Measurements from ENCODE around the gene POM121C.
"Not testable (repeated sequence)": the region's sequence is repeated elsewhere in the genome, so short reads cannot be mapped to it uniquely, and the experiment has no call there.

The POM121C gene

DNA sequence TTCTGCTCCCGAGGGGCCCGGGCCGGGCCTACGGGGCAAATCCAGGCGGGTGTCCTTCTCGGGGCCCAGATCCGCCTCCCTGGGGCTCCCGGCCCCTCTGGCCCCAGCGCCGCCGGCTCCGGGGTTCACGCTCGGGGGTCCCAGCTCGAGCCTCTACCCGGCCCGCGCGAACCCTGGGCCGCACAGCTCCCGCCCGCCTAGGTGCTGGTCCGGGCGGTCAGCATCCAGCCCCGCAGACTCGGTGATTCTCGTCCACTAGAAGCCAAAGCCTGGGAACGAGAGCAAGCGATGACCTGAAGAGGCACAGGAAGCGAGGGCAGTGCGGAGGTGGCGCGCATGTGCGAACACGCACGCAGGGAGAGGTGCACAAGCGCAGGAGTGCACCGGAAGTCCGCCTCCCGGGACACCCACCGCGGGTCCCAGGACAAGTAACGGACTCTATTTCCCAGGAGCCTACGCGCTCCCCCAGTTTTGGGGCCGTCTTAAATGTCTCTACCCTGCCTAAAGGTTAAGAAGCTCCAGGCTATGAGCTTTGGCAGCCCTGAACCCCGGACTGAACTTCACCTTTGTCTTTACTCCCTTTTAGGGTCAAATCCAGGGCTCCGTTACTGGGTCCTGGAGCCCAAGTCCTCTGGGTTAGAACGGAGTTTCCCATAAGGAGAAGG lies at the start of gene POM121C:
TSS of gene POM121C (minus strand) at position 321 of the 665 bp plus-strand sequence. CDS start 44,803 bp downstream, outside the sequence.
- Histone ChIP-seq H3K4me3 (ENCODE audit: low read length) (peak within 1 kb of the TSS; percentile 70), H3K27ac (ENCODE audit: low read depth, low read length) (peak within 1 kb of the TSS; percentile 72), H3K9ac (ENCODE audit: low read length) (peak within 1 kb of the TSS; percentile 16)
- not testable (repeated sequence) for H3K4me1 ChIP-seq (ENCODE audit: control insufficient read depth, insufficient read depth, low read length); H3K27me3 ChIP-seq (ENCODE audit: control insufficient read depth, insufficient read depth, low read length); H3K36me3 ChIP-seq (ENCODE audit: control insufficient read depth, insufficient read depth, low read length)

DNA sequence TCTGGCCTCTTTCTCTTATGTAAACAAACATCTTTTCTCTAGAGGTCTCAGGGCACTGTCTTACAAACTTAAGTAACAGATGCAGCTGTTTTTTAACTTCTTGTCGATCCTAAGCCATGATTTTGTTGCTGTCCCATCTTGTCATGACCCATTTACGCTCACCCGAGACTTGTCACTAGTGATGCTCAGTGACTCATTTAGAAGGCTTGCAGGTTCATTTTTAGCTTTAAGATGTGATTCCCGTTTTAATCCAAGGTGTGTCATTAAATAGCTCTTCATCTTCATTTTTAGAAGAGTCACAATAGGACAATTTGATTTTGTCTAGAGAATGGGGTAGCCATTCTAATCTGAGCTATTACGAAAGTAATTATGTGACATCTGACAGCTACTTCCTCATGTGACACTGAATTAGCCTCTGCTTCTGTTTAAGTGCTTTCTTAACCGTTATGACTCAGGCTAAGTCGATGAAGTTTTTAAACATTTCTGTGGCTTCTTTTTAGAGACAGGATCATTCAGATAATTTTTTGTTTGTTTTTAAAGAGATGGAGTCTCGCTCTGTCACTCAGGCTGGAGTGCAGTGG lies 48.7 kb upstream of the POM121C start:
- H3K27ac ChIP-seq (ENCODE audit: low read depth, low read length): no peak overlapping the region
- H3K27me3 ChIP-seq (ENCODE audit: control insufficient read depth, insufficient read depth, low read length): no peaks in the 10 kb centered on the region
- no peak overlapping the region for H3K9ac ChIP-seq (ENCODE audit: low read length)
- H3K36me3 ChIP-seq (ENCODE audit: control insufficient read depth, insufficient read depth, low read length): peaks cover 18% of the 10 kb centered on the region
- no peak overlapping the region for H3K4me3 ChIP-seq (ENCODE audit: low read length)
- no peaks in the 10 kb centered on the region for H3K4me1 ChIP-seq (ENCODE audit: control insufficient read depth, insufficient read depth, low read length)

- no peaks in the 10 kb centered on the region for H3K27me3 ChIP-seq (ENCODE audit: control insufficient read depth, insufficient read depth, low read length)
- H3K9ac ChIP-seq (ENCODE audit: low read length): no peak overlapping the region
- no peaks in the 10 kb centered on the region for H3K4me1 ChIP-seq (ENCODE audit: control insufficient read depth, insufficient read depth, low read length)
- peaks cover 16% of the 10 kb centered on the region for H3K36me3 ChIP-seq (ENCODE audit: control insufficient read depth, insufficient read depth, low read length)
- H3K27ac ChIP-seq (ENCODE audit: low read depth, low read length): no peak overlapping the region
- H3K4me3 ChIP-seq (ENCODE audit: low read length): no peak overlapping the region
Observed at GRCh38 chr7:75533926-75534325, 47.8 kb upstream of the POM121C start.

GRCh38 chr7:75532639-75533038 lies 46.5 kb upstream of the POM121C start:
- H3K27me3 ChIP-seq (ENCODE audit: control insufficient read depth, insufficient read depth, low read length): no peaks in the 10 kb centered on the region

DNA sequence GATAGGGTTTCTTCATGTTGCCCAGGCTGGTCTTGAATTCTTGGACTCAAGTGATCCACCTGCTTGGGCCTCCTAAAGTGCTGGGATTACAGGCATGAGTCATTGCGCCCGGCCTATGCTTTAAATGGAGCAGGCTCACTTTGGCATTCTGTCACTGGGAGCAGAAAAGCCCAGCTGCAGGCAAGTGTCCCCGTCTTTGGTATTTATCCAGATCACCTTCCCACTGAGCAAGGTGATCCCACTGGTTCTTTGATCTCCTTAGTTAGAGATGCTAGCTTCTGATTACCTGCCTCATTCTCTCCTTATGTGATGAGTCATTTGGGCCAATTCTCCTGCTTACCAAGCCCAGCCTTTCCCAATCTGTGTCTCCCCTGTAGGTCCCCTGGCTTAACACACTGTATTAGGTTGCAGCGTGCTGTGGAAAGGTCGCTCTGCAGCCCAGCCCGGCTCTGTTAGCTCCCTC lies 45.3 kb upstream of the POM121C start:
- Histone ChIP-seq H3K27me3 (ENCODE audit: control insufficient read depth, insufficient read depth, low read length) (no peaks in the 10 kb centered on the region), H3K9ac (ENCODE audit: low read length) (no peak overlapping the region), H3K36me3 (ENCODE audit: control insufficient read depth, insufficient read depth, low read length) (peaks cover under 1% of the 10 kb centered on the region), H3K4me3 (ENCODE audit: low read length) (no peak overlapping the region), H3K4me1 (ENCODE audit: control insufficient read depth, insufficient read depth, low read length) (no peaks in the 10 kb centered on the region), H3K27ac (ENCODE audit: low read depth, low read length) (no peak overlapping the region)

More at GRCh38 chr7:75532639-75533038, 46.5 kb upstream of the POM121C start:
- Histone ChIP-seq H3K27ac (ENCODE audit: low read depth, low read length) (no peak overlapping the region), H3K9ac (ENCODE audit: low read length) (no peak overlapping the region), H3K36me3 (ENCODE audit: control insufficient read depth, insufficient read depth, low read length) (peaks cover 13% of the 10 kb centered on the region), H3K4me1 (ENCODE audit: control insufficient read depth, insufficient read depth, low read length) (no peaks in the 10 kb centered on the region), H3K4me3 (ENCODE audit: low read length) (no peak overlapping the region)

- not testable (repeated sequence) for H3K4me1 ChIP-seq (ENCODE audit: control insufficient read depth, insufficient read depth, low read length); H3K36me3 ChIP-seq (ENCODE audit: control insufficient read depth, insufficient read depth, low read length); H3K27me3 ChIP-seq (ENCODE audit: control insufficient read depth, insufficient read depth, low read length)
- H3K27ac ChIP-seq (ENCODE audit: low read depth, low read length): peak overlapping the region; percentile 84
- peak overlapping the region; percentile 69 for H3K4me3 ChIP-seq (ENCODE audit: low read length)
- H3K9ac ChIP-seq (ENCODE audit: low read length): peak overlapping the region; percentile 22
Observed at GRCh38 chr7:75527224-75527722, 41.2 kb upstream of the POM121C start.

DNA sequence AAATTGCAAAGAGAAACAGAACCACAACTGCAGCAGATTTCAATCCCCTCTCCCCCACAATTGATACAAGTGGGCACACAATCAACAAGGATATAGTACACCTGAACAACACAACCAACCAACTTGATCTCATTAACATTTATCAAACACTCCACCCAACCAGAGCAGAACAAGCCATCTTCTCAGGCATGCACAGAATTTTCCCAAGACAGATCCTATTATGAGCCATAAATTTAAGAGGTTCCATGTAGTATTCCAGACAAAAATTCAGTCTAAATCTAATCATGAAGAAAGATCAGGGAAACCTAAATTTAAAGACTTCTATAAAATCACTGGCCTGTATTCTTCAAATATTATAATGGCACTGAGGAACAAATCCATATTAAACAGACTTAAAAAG lies 35.6 kb upstream of the POM121C start:
- not testable (repeated sequence) for H3K36me3 ChIP-seq (ENCODE audit: control insufficient read depth, insufficient read depth, low read length); H3K27ac ChIP-seq (ENCODE audit: low read depth, low read length); H3K4me1 ChIP-seq (ENCODE audit: control insufficient read depth, insufficient read depth, low read length); H3K4me3 ChIP-seq (ENCODE audit: low read length); H3K27me3 ChIP-seq (ENCODE audit: control insufficient read depth, insufficient read depth, low read length); H3K9ac ChIP-seq (ENCODE audit: low read length)

DNA sequence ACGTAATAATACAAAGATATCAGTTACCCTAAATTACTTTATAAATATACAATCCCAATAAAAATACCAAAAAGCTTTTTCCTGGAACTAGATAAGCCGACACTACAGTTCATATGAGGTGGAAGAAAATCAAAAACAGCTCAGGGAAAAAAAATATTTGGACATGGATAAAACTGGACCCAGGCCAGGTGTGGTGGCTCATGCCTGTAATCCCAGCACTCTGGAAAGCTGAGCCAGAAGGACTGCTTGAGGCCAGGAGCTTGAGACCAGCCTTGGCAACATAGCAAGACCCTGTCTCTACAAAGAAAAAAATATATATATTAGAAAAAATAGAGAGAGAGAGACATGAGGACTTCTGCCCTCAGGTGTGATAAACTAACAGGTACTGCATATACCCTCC lies 32.7 kb upstream of the POM121C start:
- not testable (repeated sequence) for H3K36me3 ChIP-seq (ENCODE audit: control insufficient read depth, insufficient read depth, low read length); H3K4me3 ChIP-seq (ENCODE audit: low read length); H3K4me1 ChIP-seq (ENCODE audit: control insufficient read depth, insufficient read depth, low read length); H3K27me3 ChIP-seq (ENCODE audit: control insufficient read depth, insufficient read depth, low read length); H3K9ac ChIP-seq (ENCODE audit: low read length); H3K27ac ChIP-seq (ENCODE audit: low read depth, low read length)

DNA sequence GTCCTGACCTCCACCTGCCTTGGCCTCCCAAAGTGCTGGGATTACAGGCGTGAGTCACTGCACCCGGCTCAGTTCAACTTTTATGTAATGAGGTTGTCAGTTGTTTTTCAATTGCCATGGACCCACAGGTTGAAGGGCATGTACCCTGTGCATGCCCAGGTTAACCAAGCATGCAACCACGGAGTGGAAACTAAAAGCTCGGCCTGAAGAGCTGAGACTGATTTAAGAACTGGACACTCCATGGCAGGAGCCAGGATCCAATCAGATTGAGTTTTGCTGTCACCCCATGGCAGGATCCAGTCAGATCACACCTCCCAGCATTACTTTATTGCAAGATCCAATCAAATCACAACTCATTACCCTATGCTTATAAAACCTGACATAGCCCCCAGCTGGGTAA lies 22.9 kb upstream of the POM121C start:
- not testable (repeated sequence) for H3K9ac ChIP-seq (ENCODE audit: low read length); H3K27me3 ChIP-seq (ENCODE audit: control insufficient read depth, insufficient read depth, low read length); H3K4me3 ChIP-seq (ENCODE audit: low read length); H3K36me3 ChIP-seq (ENCODE audit: control insufficient read depth, insufficient read depth, low read length); H3K4me1 ChIP-seq (ENCODE audit: control insufficient read depth, insufficient read depth, low read length); H3K27ac ChIP-seq (ENCODE audit: low read depth, low read length)

GRCh38 chr7:75492020-75492419 lies 5.9 kb upstream of the POM121C start, which contains the start of gene SPDYE5:
Gene SPDYE5, plus strand, starts transcription at chr7:75492320. Its CDS starts 1,728 bp downstream, at chr7:75494048.
- not testable (repeated sequence) for H3K4me1 ChIP-seq (ENCODE audit: control insufficient read depth, insufficient read depth, low read length); H3K4me3 ChIP-seq (ENCODE audit: low read length); H3K9ac ChIP-seq (ENCODE audit: low read length); H3K36me3 ChIP-seq (ENCODE audit: control insufficient read depth, insufficient read depth, low read length); H3K27ac ChIP-seq (ENCODE audit: low read depth, low read length); H3K27me3 ChIP-seq (ENCODE audit: control insufficient read depth, insufficient read depth, low read length)

GRCh38 chr7:75485355-75485978 lies 632 bp downstream of the POM121C start:
- H3K27me3 ChIP-seq (ENCODE audit: control insufficient read depth, insufficient read depth, low read length); H3K36me3 ChIP-seq (ENCODE audit: control insufficient read depth, insufficient read depth, low read length); H3K4me1 ChIP-seq (ENCODE audit: control insufficient read depth, insufficient read depth, low read length); H3K9ac ChIP-seq (ENCODE audit: low read length); H3K27ac ChIP-seq (ENCODE audit: low read depth, low read length): not testable (repeated sequence)
- peak overlapping the region; percentile 70 for H3K4me3 ChIP-seq (ENCODE audit: low read length)

DNA sequence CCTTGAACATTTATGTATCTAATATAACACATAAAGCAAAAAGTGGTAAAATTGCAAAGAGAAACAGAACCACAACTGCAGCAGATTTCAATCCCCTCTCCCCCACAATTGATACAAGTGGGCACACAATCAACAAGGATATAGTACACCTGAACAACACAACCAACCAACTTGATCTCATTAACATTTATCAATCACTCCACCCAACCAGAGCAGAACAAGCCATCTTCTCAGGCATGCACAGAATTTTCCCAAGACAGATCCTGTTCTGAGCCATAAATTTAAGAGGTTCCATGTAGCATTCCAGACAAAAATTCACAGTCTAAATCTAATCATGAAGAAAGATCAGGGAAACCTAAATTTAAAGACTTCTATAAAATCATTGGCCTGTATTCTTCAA lies 5.8 kb downstream of the POM121C start:
- H3K27me3 ChIP-seq (ENCODE audit: control insufficient read depth, insufficient read depth, low read length); H3K4me1 ChIP-seq (ENCODE audit: control insufficient read depth, insufficient read depth, low read length); H3K9ac ChIP-seq (ENCODE audit: low read length); H3K36me3 ChIP-seq (ENCODE audit: control insufficient read depth, insufficient read depth, low read length); H3K4me3 ChIP-seq (ENCODE audit: low read length); H3K27ac ChIP-seq (ENCODE audit: low read depth, low read length): not testable (repeated sequence)

Data from rectal smooth muscle tissue (tissue), 1 donor.